ENCODE data around the gene PTPRK. TPM values are rescaled to one million over a fixed set of nuclear protein-coding genes. Genes with fewer than 3 reads are reported as not detected.

Gene PTPRK
- total RNA-seq, 1 donor from 2014 or later: 50.3 TPM

- no peak overlapping the region for H3K27ac Mint-ChIP-seq (ENCODE audit: unreplicated experiment)
- DNase-seq: no peak
- no peaks in the 10 kb centered on the region for H3K27me3 Mint-ChIP-seq (ENCODE audit: unreplicated experiment)
- no peak overlapping the region for H3K4me3 Mint-ChIP-seq (ENCODE audit: unreplicated experiment)
- no peak for TF ChIP-seq CTCF (IDR thresholded peaks at IDR 0.05; ENCODE audit: partially characterized antibody, unreplicated experiment)
- no peaks in the 10 kb centered on the region for H3K36me3 Mint-ChIP-seq (ENCODE audit: unreplicated experiment)
- H3K4me1 Mint-ChIP-seq (ENCODE audit: low read depth, unreplicated experiment): no peaks in the 10 kb centered on the region
- no peaks in the 10 kb centered on the region for H3K9me3 Mint-ChIP-seq (ENCODE audit: unreplicated experiment)
Observed at GRCh38 chr6:127966616-127967015, 553.8 kb downstream of the PTPRK start.

GRCh38 chr6:127963495-127963894 is 556.9 kb downstream of the PTPRK start:
- H3K9me3 Mint-ChIP-seq (ENCODE audit: unreplicated experiment): no peaks in the 10 kb centered on the region
- no peak for TF ChIP-seq CTCF (IDR thresholded peaks at IDR 0.05; ENCODE audit: partially characterized antibody, unreplicated experiment)
- DNase-seq: no peak
- no peak overlapping the region for H3K27ac Mint-ChIP-seq (ENCODE audit: unreplicated experiment)
- H3K27me3 Mint-ChIP-seq (ENCODE audit: unreplicated experiment): no peaks in the 10 kb centered on the region
- no peaks in the 10 kb centered on the region for H3K36me3 Mint-ChIP-seq (ENCODE audit: unreplicated experiment)
- H3K4me3 Mint-ChIP-seq (ENCODE audit: unreplicated experiment): no peak overlapping the region
- H3K4me1 Mint-ChIP-seq (ENCODE audit: low read depth, unreplicated experiment): no peaks in the 10 kb centered on the region

GRCh38 chr6:127959869-127960268 is 560.5 kb downstream of the PTPRK start:
- H3K27me3 Mint-ChIP-seq (ENCODE audit: unreplicated experiment): no peaks in the 10 kb centered on the region
- no peak for TF ChIP-seq CTCF (IDR thresholded peaks at IDR 0.05; ENCODE audit: partially characterized antibody, unreplicated experiment)
- no peaks in the 10 kb centered on the region for H3K9me3 Mint-ChIP-seq (ENCODE audit: unreplicated experiment)
- H3K27ac Mint-ChIP-seq (ENCODE audit: unreplicated experiment): no peak overlapping the region
- DNase-seq: no peak
- H3K36me3 Mint-ChIP-seq (ENCODE audit: unreplicated experiment): no peaks in the 10 kb centered on the region
- H3K4me1 Mint-ChIP-seq (ENCODE audit: low read depth, unreplicated experiment): no peaks in the 10 kb centered on the region
- H3K4me3 Mint-ChIP-seq (ENCODE audit: unreplicated experiment): no peak overlapping the region

GRCh38 chr6:127956956-127957355 is 563.4 kb downstream of the PTPRK start:
- Mint-ChIP-seq H3K9me3 (ENCODE audit: unreplicated experiment) (peaks cover 2% of the 10 kb centered on the region), H3K27ac (ENCODE audit: unreplicated experiment) (no peak overlapping the region), H3K4me3 (ENCODE audit: unreplicated experiment) (no peak overlapping the region), H3K4me1 (ENCODE audit: low read depth, unreplicated experiment) (no peaks in the 10 kb centered on the region), H3K27me3 (ENCODE audit: unreplicated experiment) (no peaks in the 10 kb centered on the region), H3K36me3 (ENCODE audit: unreplicated experiment) (no peaks in the 10 kb centered on the region)
- TF ChIP-seq CTCF (IDR thresholded peaks at IDR 0.05; ENCODE audit: partially characterized antibody, unreplicated experiment): no peak
- no peak for DNase-seq

- H3K27ac Mint-ChIP-seq (ENCODE audit: unreplicated experiment): no peak overlapping the region
- DNase-seq: no peak
- H3K4me1 Mint-ChIP-seq (ENCODE audit: low read depth, unreplicated experiment): no peaks in the 10 kb centered on the region
- H3K4me3 Mint-ChIP-seq (ENCODE audit: unreplicated experiment): no peak overlapping the region
- no peaks in the 10 kb centered on the region for H3K36me3 Mint-ChIP-seq (ENCODE audit: unreplicated experiment)
- H3K9me3 Mint-ChIP-seq (ENCODE audit: unreplicated experiment): peaks cover 2% of the 10 kb centered on the region
- TF ChIP-seq CTCF (IDR thresholded peaks at IDR 0.05; ENCODE audit: partially characterized antibody, unreplicated experiment): no peak
- H3K27me3 Mint-ChIP-seq (ENCODE audit: unreplicated experiment): no peaks in the 10 kb centered on the region
Observed at GRCh38 chr6:127956260-127956888, 564.0 kb downstream of the PTPRK start.

Measured in glutamatergic neuron (in vitro differentiated cells).